Measurements from ENCODE around the gene CDH4.

Gene CDH4

DNA sequence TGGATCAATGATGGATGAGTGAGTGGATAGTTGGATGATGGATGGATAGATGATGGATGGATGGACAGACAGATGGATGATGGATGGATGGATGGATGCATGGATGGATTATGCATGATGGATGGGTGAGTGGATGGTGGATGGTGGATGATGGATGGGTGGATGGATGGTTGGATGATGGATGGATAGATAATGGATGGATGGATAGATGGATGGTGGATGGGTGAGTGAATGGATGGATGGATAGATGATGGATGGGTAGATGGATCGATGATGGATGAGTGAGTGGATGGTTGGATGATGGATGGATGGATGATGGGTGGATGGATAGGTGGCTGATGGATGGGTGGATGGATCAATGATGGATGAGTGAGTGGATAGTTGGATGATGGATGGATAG, 637.6 kb downstream of the CDH4 start:
- TF ChIP-seq GATA1 (IDR thresholded peaks at IDR 0.05; ENCODE audit: low read depth, low read length) (no peak), POLR2A (IDR thresholded peaks at IDR 0.05; ENCODE audit: low read length) (no peak)
- no peak for DNase-seq

DNA sequence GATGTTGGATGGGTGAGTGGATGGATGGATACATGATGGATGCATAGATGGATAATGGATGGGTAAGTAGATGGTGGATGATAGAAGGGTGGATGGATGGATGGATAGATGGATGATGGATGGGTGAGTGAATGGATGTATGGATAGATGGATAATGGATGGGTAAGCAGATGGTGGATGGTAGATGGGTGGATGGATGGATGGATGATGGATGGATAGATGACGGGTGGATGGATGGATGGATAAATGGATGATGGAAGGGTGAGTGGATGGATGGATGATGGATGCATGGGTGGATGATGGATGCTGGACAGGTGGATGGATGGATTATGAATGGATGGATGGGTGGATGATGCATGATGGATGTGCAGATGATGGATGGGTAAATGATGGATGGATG, 638.1 kb downstream of the CDH4 start:
- TF ChIP-seq POLR2A (IDR thresholded peaks at IDR 0.05; ENCODE audit: low read length) (no peak), GATA1 (IDR thresholded peaks at IDR 0.05; ENCODE audit: low read depth, low read length) (no peak)
- DNase-seq = no peak

DNA sequence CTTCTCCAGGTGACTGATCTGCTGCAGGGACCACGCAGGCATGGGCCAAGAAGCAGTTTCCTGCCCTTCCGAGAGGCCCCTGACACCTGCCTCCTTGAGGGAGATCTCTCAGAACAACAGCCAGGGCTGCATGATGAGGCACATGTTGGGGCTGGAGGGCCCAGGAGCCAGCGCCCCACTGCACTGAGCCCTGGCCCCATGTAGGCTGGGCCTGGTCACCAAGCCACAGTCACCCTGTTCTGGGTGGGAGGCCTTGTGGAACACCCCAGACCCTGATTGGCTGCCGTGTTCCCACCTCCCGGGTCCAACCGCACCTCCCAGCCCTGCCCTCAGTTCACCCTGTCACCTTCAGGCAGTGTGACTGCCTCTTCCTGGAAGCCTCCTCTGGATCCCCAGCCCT, 639.4 kb downstream of the CDH4 start:
- no peak for DNase-seq
- no peak for TF ChIP-seq GATA1 (IDR thresholded peaks at IDR 0.05; ENCODE audit: low read depth, low read length)
- TF ChIP-seq POLR2A (IDR thresholded peaks at IDR 0.05; ENCODE audit: low read length) = no peak

DNA sequence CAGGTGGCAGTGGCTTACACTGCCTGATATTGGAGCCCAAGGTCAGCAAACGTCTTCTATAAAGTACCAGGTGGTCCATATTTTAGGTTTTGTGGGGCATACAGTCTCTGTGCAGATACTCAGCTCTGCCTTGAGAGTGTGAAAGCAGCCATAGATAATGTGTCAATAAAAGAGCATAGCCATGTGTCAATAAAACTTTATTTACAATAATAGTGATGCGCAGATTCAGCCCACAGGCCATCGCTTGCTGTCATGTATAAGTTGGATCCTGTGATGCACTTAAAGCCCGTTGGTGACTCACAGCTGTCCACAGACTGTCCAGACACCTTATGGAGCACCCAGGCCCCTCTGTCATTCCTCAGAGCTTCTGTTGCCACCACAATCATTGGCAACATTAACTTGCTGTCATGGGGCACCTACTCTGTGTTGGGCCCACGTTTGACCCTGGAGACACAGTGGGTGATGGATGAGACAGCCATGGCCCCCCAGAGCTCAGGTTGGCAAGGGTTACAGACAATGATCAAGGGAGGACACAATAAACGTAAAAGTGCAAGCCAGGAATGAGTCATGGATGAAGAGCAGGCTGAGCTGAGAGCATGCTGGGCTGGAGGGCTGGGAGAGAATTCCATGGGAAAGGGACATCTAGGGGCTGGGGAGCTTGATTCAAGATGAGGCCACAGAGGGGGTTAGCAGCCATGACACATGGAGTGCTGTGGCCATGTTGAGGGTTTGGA, 640.0 kb downstream of the CDH4 start:
- TF ChIP-seq POLR2A (IDR thresholded peaks at IDR 0.05; ENCODE audit: low read length) = no peak
- no peak for TF ChIP-seq GATA1 (IDR thresholded peaks at IDR 0.05; ENCODE audit: low read depth, low read length)
- DNase-seq = no peak

DNA sequence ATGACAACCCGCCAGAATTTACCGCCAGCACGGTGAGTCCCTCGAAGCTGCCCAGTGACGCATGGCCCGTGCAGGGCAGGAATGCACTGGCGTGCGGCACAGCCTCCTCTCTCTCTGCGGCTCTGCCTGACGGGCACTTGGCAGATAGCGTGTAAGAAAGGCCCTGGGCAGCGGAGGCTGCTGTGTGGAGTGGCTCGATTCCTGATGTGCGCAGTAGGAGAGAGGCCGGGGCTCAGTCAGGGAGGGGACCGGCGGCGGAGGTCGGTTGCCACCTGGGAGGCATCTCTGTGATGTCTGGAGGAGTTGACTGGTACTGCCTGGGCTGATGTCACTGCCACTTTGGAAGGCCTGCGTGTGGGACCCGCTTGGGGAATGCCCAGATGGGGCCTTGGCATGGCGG, 643.0 kb downstream of the CDH4 start:
- TF ChIP-seq GATA1 (IDR thresholded peaks at IDR 0.05; ENCODE audit: low read depth, low read length) = no peak
- no peak for TF ChIP-seq POLR2A (IDR thresholded peaks at IDR 0.05; ENCODE audit: low read length)
- no peak for DNase-seq

DNA sequence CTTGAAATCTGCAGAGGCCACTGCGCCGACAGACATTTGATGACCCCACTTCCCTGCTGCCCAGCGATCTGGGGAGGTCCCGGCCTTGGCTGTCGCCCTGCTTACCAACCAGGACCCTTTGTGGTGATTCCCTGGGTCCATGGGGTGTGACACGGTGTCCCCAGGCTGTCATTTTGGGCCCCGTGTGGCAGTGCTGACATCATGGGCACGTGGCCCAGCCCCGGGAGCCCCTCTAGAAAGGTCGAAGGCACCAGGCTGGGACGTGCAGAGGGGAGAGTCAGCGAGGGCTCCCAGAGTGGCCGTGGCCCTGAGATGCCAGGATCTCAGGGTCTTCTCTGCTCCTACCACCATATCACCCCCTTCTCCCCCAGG, 643.6 kb downstream of the CDH4 start:
- TF ChIP-seq POLR2A (IDR thresholded peaks at IDR 0.05; ENCODE audit: low read length) (no peak), GATA1 (IDR thresholded peaks at IDR 0.05; ENCODE audit: low read depth, low read length) (no peak)
- no peak for DNase-seq

DNA sequence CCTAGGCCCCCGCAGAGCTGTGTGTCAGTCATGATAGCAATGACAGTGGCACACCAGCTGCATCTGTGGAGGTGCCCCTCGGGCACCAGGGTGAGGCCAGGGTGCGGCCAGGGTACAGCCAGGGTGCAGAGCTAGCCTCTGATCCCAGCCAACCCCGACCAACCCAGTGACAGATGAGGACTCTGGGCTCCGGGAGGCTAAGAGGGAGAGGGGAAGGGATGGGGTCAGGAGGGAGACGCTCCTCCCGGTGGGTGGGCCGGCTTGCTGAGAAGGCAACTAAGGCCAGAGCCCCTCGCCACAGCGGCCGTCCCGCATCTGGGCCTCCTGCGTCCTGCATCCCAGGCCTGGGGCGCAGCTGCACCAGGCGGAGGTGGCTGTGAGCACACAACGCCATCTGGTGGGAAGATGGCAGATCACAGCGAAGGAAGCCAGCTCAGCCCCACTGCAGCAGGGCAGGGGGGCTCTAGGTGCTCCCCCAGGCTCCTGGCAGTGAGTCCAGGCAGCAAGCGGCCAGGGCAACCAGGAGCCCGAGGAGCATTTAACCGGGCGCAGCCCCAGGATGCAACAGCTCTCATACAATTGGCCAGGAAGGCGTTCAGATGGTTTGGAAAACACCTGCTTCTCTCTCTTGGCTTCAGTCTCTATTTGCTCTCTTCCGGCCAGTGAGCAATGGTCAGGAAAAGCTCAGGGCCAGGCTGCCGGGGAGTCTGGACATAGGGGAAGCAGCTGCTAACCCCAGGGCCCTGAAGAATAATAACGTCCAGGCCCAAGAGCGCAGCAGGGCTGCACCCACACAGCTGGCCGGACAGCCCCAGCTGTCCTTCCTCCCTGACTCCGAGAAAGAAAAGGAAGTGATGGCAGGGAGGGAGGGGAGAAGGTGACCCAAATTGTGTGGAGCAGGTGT, 644.2 kb downstream of the CDH4 start:
- TF ChIP-seq POLR2A (IDR thresholded peaks at IDR 0.05; ENCODE audit: low read length) = no peak
- TF ChIP-seq GATA1 (IDR thresholded peaks at IDR 0.05; ENCODE audit: low read depth, low read length) = no peak
- peak; percentile 31 to 47 for DNase-seq

DNA sequence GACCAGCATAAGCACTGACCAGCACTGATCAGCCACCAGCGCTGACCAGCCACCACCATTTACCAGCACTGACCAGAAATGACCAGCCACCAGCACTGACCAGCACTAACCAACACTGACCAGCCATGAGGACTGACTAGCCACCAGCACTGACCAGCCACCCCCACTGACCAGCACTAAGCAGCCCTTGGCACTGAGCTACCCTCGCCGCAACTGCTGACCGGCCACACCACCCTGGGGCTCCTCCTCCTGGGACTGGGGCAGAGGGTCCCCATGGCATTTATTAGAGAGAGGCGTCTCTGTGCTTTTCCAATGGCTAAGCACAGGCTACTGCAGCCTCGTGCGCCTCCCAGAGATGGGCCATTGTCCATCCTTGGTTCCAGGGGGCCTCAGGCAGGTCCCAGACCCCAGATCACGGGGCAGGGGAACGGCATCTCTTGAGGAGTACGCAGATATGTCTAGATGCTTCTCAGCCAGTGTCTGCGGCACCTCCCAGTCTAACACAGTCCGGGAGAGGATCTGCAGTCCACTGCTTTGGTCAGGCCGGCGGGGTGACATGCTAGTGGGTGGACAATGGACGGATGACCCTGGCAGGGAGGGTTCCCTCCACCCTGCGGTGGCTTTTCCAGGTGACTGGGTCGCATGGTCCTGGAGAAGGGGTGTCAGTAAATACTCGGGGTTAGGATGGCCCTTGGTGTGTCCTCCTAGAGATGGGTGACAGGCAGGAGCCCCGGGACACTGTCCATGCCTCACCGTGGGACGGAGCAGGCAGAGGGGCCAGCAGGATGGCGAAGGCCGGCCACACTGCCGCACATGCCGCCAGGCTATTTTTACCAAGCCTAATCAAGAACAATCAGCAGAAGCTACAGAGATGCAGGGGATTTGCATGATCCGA, 645.6 kb downstream of the CDH4 start:
- DNase-seq = no peak
- no peak for TF ChIP-seq POLR2A (IDR thresholded peaks at IDR 0.05; ENCODE audit: low read length)
- no peak for TF ChIP-seq GATA1 (IDR thresholded peaks at IDR 0.05; ENCODE audit: low read depth, low read length)

DNA sequence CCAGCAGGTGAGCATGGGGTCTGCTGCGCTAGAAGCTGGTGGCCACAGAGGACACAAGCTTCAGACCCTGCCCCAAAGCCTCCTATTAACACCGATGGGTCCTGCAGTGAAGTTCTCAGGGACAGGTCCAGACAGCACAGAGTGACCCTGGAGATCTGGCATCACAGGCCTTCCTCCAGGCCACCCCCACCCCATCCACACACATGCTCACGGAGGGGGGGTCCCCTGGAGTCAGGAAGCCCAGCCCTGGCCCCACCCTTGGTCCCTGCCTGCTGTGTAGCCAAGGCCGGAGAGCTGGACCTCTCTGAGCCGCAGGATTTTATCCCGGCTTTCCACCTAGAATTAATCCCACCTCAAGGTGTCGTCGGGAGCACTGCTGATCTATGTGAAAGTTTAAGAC, 646.3 kb downstream of the CDH4 start:
- TF ChIP-seq POLR2A (IDR thresholded peaks at IDR 0.05; ENCODE audit: low read length) (no peak), GATA1 (IDR thresholded peaks at IDR 0.05; ENCODE audit: low read depth, low read length) (no peak)
- DNase-seq = no peak

DNA sequence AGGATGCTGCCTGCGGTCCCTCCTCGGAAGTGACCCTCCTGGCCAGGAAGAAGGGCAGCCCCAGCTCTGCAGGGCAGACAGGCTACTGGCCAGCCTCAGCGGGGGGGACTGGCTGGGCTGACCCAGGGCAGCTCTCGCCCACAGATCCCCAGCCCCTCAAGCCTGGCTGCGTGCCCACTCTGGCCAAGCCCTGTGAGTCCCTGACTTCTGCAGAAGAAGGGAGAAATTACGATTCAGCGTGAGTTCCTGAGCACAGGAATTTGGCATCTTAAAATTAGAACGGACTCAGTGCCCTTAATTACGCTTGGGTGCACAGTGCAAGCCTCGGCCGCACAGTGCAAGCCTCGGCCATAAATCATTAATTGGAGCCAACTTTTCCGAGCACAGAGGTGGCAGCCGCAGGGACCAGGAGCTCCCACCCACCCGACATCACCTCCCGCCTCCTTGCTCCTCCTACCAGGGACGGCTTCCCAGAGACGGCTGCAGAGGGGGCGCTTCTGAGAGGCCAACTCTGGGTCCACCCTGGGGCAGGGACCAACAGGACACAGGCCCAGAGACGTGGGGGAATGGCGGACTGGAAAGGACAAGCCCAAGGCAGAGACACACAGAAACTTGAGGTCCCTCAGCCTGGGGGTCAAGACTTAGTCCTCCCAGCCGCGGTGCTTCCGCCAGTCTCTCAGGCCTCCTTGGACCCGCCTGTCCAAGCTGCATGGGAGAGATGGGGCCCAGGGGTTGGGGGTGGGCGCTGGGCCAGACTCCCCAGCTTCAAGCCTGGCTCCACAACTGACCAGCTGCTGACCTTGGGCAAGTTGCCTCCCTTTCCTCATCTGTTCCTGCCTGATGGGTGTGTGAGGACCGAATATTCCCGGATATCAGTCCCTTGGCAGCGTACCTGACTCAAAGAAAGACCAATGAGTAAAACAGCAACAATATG, 648.2 kb downstream of the CDH4 start:
- TF ChIP-seq POLR2A (IDR thresholded peaks at IDR 0.05; ENCODE audit: low read length) (no peak), GATA1 (IDR thresholded peaks at IDR 0.05; ENCODE audit: low read depth, low read length) (no peak)
- DNase-seq = no peak

DNA sequence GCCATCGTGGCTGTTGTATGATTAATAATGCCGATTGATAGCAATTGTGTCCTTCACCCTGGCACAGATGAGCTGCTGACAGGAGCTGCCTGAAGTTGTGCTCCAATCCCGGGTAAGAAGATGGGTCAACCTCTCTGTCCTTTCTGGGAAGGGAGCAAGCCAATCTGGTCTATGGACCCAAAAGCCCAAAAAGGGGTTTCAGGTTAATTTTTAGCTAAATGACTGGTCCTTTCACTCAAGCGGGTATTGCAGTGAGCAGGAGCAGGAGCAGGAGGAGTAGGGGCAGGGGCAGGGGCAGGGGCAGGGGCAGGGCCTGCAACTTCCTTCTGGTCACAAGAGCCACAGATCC, 648.9 kb downstream of the CDH4 start:
- TF ChIP-seq POLR2A (IDR thresholded peaks at IDR 0.05; ENCODE audit: low read length) (no peak), GATA1 (IDR thresholded peaks at IDR 0.05; ENCODE audit: low read depth, low read length) (no peak)
- DNase-seq = no peak

DNA sequence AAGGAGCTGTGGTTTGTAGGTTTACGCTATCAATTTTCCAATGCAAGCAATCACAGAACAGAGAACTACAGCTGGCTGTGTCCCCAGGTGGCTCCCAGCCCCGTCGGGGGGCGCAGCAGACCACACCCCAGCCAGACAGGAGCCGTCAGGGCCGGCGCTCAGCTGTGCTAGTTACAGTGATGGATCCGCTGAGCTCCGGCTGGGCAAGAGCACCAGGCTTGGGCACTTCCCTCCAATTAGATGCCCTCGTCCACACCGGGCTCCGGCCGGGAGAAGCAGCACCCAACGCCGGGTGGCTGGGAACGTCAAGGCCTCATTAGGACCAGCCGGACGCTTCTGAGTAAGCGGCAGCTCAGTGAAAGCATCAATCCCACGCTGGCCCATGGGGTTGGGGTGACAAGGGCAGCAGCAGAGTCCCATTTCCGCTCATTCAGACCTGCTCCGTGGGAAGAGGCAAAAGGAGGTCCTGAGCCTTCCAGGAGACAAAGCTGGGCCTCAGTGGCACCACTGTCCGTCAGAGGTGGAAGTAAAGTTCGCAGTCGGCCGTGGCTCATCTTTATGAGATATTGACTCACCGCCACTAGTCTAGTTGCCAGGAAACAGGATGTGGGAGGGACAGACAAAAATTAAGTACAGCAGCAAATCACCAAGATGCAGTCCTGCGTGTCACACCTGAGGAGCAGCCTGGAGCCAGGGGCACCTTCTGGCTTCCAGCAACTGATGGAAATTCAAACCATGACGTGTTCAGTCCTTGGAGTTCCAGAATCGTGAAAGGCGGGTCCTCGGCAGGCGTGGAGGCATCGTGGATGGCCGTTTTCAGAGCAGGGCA, 649.5 kb downstream of the CDH4 start:
- TF ChIP-seq POLR2A (IDR thresholded peaks at IDR 0.05; ENCODE audit: low read length) (no peak), GATA1 (IDR thresholded peaks at IDR 0.05; ENCODE audit: low read depth, low read length) (no peak)
- DNase-seq = no peak
